Measurements from ENCODE around the gene SMYD3. TPM values are rescaled to one million over a fixed set of nuclear protein-coding genes. Genes with fewer than 3 reads are reported as not detected.

SMYD3 gene
- total and polyA plus RNA-seq, 4 donors = 10.5 to 40.1 (median 32.5) TPM

- H3K4me1 ChIP-seq (ENCODE audit: control insufficient read depth in 5 of 5, insufficient read depth in 5 of 5, low read length in 5 of 5) = no peaks in the 10 kb centered on the region
- no peaks in the 10 kb centered on the region for H3K36me3 ChIP-seq (ENCODE audit: control insufficient read depth in 4 of 4, insufficient read depth in 4 of 4, low read length in 4 of 4)
- WGBS, 2 donors = 36 to 37% methylated on average over 10 of the region's 10 CpGs
- H3K27ac ChIP-seq (ENCODE audit: low read depth in 1 of 2, low read length in 1 of 2) = no peak overlapping the region
- peak; percentile 77 for ATAC-seq (ENCODE audit: insufficient read depth, low FRiP score)
- H3K9ac ChIP-seq (ENCODE audit: insufficient read depth in 1 of 2, low read length in 2 of 2) = no peak overlapping the region
- H3K9me3 ChIP-seq (ENCODE audit: control insufficient read depth in 4 of 4, insufficient read depth in 3 of 4, low read length in 3 of 4) = no peaks in the 10 kb centered on the region
- TF ChIP-seq CTCF (IDR thresholded peaks at IDR 0.05; ENCODE audit: control extremely low read depth, extremely low read depth) = peak; percentile 48
- no peak overlapping the region for H3K4me3 ChIP-seq
- DNase-seq = peak; percentile 31 to 80 (median 52)
- no peaks in the 10 kb centered on the region for H3K27me3 ChIP-seq (ENCODE audit: control insufficient read depth in 3 of 3, insufficient read depth in 3 of 3, low read length in 2 of 3)
Measured at GRCh38 chr1:246117066-246117791, 389.9 kb downstream of the SMYD3 start.

GRCh38 chr1:246114369-246114768 is 392.7 kb downstream of the SMYD3 start:
- no peak for TF ChIP-seq CTCF (IDR thresholded peaks at IDR 0.05; ENCODE audit: control extremely low read depth, extremely low read depth)

GRCh38 chr1:246113555-246114095 is 393.5 kb downstream of the SMYD3 start:
- H3K36me3 ChIP-seq (ENCODE audit: control insufficient read depth in 4 of 4, insufficient read depth in 4 of 4, low read length in 4 of 4) = no peaks in the 10 kb centered on the region
- H3K4me1 ChIP-seq (ENCODE audit: control insufficient read depth in 5 of 5, insufficient read depth in 5 of 5, low read length in 5 of 5) = no peaks in the 10 kb centered on the region
- no peak overlapping the region for H3K9ac ChIP-seq (ENCODE audit: insufficient read depth in 1 of 2, low read length in 2 of 2)
- no peak for TF ChIP-seq CTCF (IDR thresholded peaks at IDR 0.05; ENCODE audit: control extremely low read depth, extremely low read depth)
- ATAC-seq (ENCODE audit: insufficient read depth, low FRiP score) = no peak
- no peak overlapping the region for H3K27ac ChIP-seq (ENCODE audit: low read depth in 1 of 2, low read length in 1 of 2)
- no peak overlapping the region for H3K4me3 ChIP-seq
- WGBS, 2 donors = 28 to 54% methylated on average over 8 of the region's 8 CpGs
- H3K27me3 ChIP-seq (ENCODE audit: control insufficient read depth in 3 of 3, insufficient read depth in 3 of 3, low read length in 2 of 3) = no peaks in the 10 kb centered on the region
- no peaks in the 10 kb centered on the region for H3K9me3 ChIP-seq (ENCODE audit: control insufficient read depth in 4 of 4, insufficient read depth in 3 of 4, low read length in 3 of 4)
- DNase-seq = peak in 2 of 3 donors; percentile 37 to 50

More at GRCh38 chr1:246114369-246114768, 392.7 kb downstream of the SMYD3 start:
- ATAC-seq (ENCODE audit: insufficient read depth, low FRiP score) (no peak), DNase-seq (no peak)
- WGBS, 2 donors = 59 to 73% methylated on average over 9 of the region's 9 CpGs
- H3K4me1 ChIP-seq (ENCODE audit: control insufficient read depth in 5 of 5, insufficient read depth in 5 of 5, low read length in 5 of 5) = no peaks in the 10 kb centered on the region
- no peaks in the 10 kb centered on the region for H3K27me3 ChIP-seq (ENCODE audit: control insufficient read depth in 3 of 3, insufficient read depth in 3 of 3, low read length in 2 of 3)
- peak overlapping the region in 1 of 2 donors; percentile 12 for H3K27ac ChIP-seq (ENCODE audit: low read depth in 1 of 2, low read length in 1 of 2)
- H3K36me3 ChIP-seq (ENCODE audit: control insufficient read depth in 4 of 4, insufficient read depth in 4 of 4, low read length in 4 of 4) = no peaks in the 10 kb centered on the region
- H3K9ac ChIP-seq (ENCODE audit: insufficient read depth in 1 of 2, low read length in 2 of 2) = no peak overlapping the region
- no peaks in the 10 kb centered on the region for H3K9me3 ChIP-seq (ENCODE audit: control insufficient read depth in 4 of 4, insufficient read depth in 3 of 4, low read length in 3 of 4)
- no peak overlapping the region for H3K4me3 ChIP-seq
